Aorta (tissue), 5 donors: ENCODE results near the gene TNRC6C. TPM values are rescaled to one million over a fixed set of nuclear protein-coding genes. Genes with fewer than 3 reads are reported as not detected.
A peak's percentile ranks its signal among the peaks of the same experiment; 100 is the strongest.

Experiments
- ATAC-seq: fragments of 200-7000 bp; cut with Tn5 transposase; one replicate; pipeline ENCODE4 v1.9.1; 2022; ENCODE audit warnings: moderate library complexity; ENCODE audit not compliant: low FRiP score
- DNase-seq, 2 donors: peaks; one replicate each; pipeline ENCODE4 v3.0.0-alpha.2; 2020
- H3K27ac ChIP-seq, 2 donors: one replicate each; pipeline ENCODE4 v1.5.1; 2013; ENCODE audit warnings: low read length in 2 of 2, mild to moderate bottlenecking in 2 of 2, moderate library complexity in 2 of 2, control low read depth in 1 of 2, inconsistent platforms in 1 of 2, low read depth in 1 of 2
- H3K27me3 ChIP-seq, 2 donors: one replicate each; pipeline ENCODE4 v1.6.1; 2013; ENCODE audit warnings: control low read depth in 1 of 2, low read length in 1 of 2, mild to moderate bottlenecking in 1 of 2, moderate library complexity in 1 of 2; ENCODE audit not compliant: insufficient read depth in 2 of 2, control insufficient read depth in 1 of 2
- H3K36me3 ChIP-seq, 2 donors: one replicate each; pipeline ENCODE4 v1.6.1; 2013; ENCODE audit warnings: control low read depth in 1 of 2, low read length in 1 of 2, mild to moderate bottlenecking in 1 of 2; ENCODE audit not compliant: insufficient read depth in 2 of 2, control insufficient read depth in 1 of 2
- H3K4me1 ChIP-seq, 2 donors: one replicate each; pipeline ENCODE4 v1.6.1; 2013; ENCODE audit warnings: low read length in 2 of 2, control low read depth in 1 of 2, mild to moderate bottlenecking in 1 of 2, moderate library complexity in 1 of 2; ENCODE audit not compliant: insufficient read depth in 2 of 2, control insufficient read depth in 1 of 2
- H3K4me3 ChIP-seq, 2 donors: one replicate each; pipeline ENCODE4 v1.5.1; 2013; ENCODE audit warnings: low read length in 2 of 2, control low read depth in 1 of 2, mild to moderate bottlenecking in 1 of 2
- H3K9me3 ChIP-seq: one replicate; pipeline ENCODE4 v1.6.1; 2013; ENCODE audit warnings: mild to moderate bottlenecking, low read length; ENCODE audit not compliant: control insufficient read depth
- WGBS, 2 donors: extraction: QIAGEN DNeasy Blood & Tissue Kit; methylation state at CpG; one replicate each; pipeline ENCODE4 v1.1.7; 2013; 5-methylcytosine and 5-hydroxymethylcytosine counted together
- intact Hi-C, 2 donors: fragments of 100-400 bp; cut with DNase I; formaldehyde crosslinking; loops; one replicate each; pipeline versions ENCODE4 v1.14.2 to v1.15.0; 2022
- polyA plus RNA-seq, 2 donors: library from polyadenylated mRNA; stranded (reverse); fragments of 200-250 nt; gene quantifications; one replicate each; pipeline ENCODE4 v1.2.3, GENCODE V29; 2013
- total RNA-seq, 2 donors: library from RNA; stranded (reverse); fragmentation: NEBNext Ultra II Directional; extraction: Animal tissue kit (Norgen Biotek cat#: 25700); gene quantifications; one replicate each; pipeline ENCODE4 v1.2.1, GENCODE V29; 2021
- donor health status: healthy with polysubstance abuse.
- donor health status: Bipolar disorder and iron deficiency.
- donor health status: DM: no; HTN: no; CAD: no.
- donor health status: DM: no; HTN: no; CAD: no.
- donor health status: DM: yes; HTN: yes; CAD: no.

The TNRC6C gene
- total and polyA plus RNA-seq, 4 donors: 3.3 to 62.2 (median 28.6) TPM

- Histone ChIP-seq H3K27me3 (no peaks in the 10 kb centered on the region), H3K4me3 (no peak overlapping the region), H3K4me1 (no peaks in the 10 kb centered on the region), H3K9me3 (no peaks in the 10 kb centered on the region), H3K36me3 (no peaks in the 10 kb centered on the region), H3K27ac (no peak overlapping the region)
- 94 to 97% methylated on average over 21 of the region's 21 CpGs for WGBS, 2 donors
- ATAC-seq (no peak), DNase-seq (no peak)
- intact Hi-C loops: no loop called here
These were observed 185.0 kb downstream of the TNRC6C start for GRCh38 chr17:78143214-78144146.

- no peak overlapping the region for H3K4me3 ChIP-seq
- no peaks in the 10 kb centered on the region for H3K9me3 ChIP-seq
- WGBS, 2 donors: 56 to 58% methylated on average over 11 of the region's 11 CpGs
- no peak overlapping the region for H3K27ac ChIP-seq
- H3K27me3 ChIP-seq: no peaks in the 10 kb centered on the region
- no peaks in the 10 kb centered on the region for H3K4me1 ChIP-seq
- intact Hi-C loops: no loop called here
- DNase-seq (peak; percentile 92), ATAC-seq (peak; percentile 77)
- no peaks in the 10 kb centered on the region for H3K36me3 ChIP-seq
These were observed 185.7 kb downstream of the TNRC6C start for GRCh38 chr17:78144147-78144719.

GRCh38 chr17:78144736-78145641 is 186.5 kb downstream of the TNRC6C start:
- no peak overlapping the region for H3K27ac ChIP-seq
- no peak overlapping the region for H3K4me3 ChIP-seq
- WGBS, 2 donors: 60 to 65% methylated on average over 18 of the region's 18 CpGs
- H3K36me3 ChIP-seq: no peaks in the 10 kb centered on the region
- ATAC-seq (peak; percentile 30), DNase-seq (peak in 1 of 2 donors; percentile 53)
- no peaks in the 10 kb centered on the region for H3K4me1 ChIP-seq
- H3K27me3 ChIP-seq: no peaks in the 10 kb centered on the region
- intact Hi-C loops: no loop called here
- H3K9me3 ChIP-seq: no peaks in the 10 kb centered on the region

- H3K4me1 ChIP-seq: no peaks in the 10 kb centered on the region
- no peak for DNase-seq
- intact Hi-C loops: no loop called here
- H3K27me3 ChIP-seq: no peaks in the 10 kb centered on the region
- no peak overlapping the region for H3K27ac ChIP-seq
- WGBS, 2 donors: 95 to 98% methylated on average over 7 of the region's 7 CpGs
- ATAC-seq: no peak
- no peaks in the 10 kb centered on the region for H3K9me3 ChIP-seq
- no peaks in the 10 kb centered on the region for H3K36me3 ChIP-seq
- no peak overlapping the region for H3K4me3 ChIP-seq
These were observed 188.0 kb downstream of the TNRC6C start for GRCh38 chr17:78146471-78146869.

- WGBS, 2 donors: 90 to 92% methylated on average over 5 to 6 of the region's 6 CpGs
- H3K27ac ChIP-seq: no peak overlapping the region
- DNase-seq (no peak), ATAC-seq (no peak)
- H3K4me1 ChIP-seq: no peaks in the 10 kb centered on the region
- no peak overlapping the region for H3K4me3 ChIP-seq
- intact Hi-C loops: no loop called here
- H3K9me3 ChIP-seq: no peaks in the 10 kb centered on the region
- no peaks in the 10 kb centered on the region for H3K36me3 ChIP-seq
- no peaks in the 10 kb centered on the region for H3K27me3 ChIP-seq
These were observed 188.4 kb downstream of the TNRC6C start for GRCh38 chr17:78146881-78147280.

GRCh38 chr17:78147315-78147998 is 189.0 kb downstream of the TNRC6C start:
- 84 to 86% methylated on average over 8 of the region's 8 CpGs for WGBS, 2 donors
- ATAC-seq (no peak), DNase-seq (no peak)
- H3K27ac ChIP-seq: no peak overlapping the region
- H3K4me3 ChIP-seq: no peak overlapping the region
- no peaks in the 10 kb centered on the region for H3K9me3 ChIP-seq
- no peaks in the 10 kb centered on the region for H3K27me3 ChIP-seq
- intact Hi-C loops: no loop called here
- H3K4me1 ChIP-seq: no peaks in the 10 kb centered on the region
- H3K36me3 ChIP-seq: no peaks in the 10 kb centered on the region

GRCh38 chr17:78148286-78149016 is 189.9 kb downstream of the TNRC6C start:
- H3K9me3 ChIP-seq: no peaks in the 10 kb centered on the region
- WGBS, 2 donors: 83 to 88% methylated on average over 14 of the region's 14 CpGs
- no peak for ATAC-seq

More at GRCh38 chr17:78148286-78149016, 189.9 kb downstream of the TNRC6C start:
- intact Hi-C loops: no loop called here
- H3K4me3 ChIP-seq: no peak overlapping the region
- H3K27ac ChIP-seq: no peak overlapping the region
- no peaks in the 10 kb centered on the region for H3K4me1 ChIP-seq
- no peak for DNase-seq
- no peaks in the 10 kb centered on the region for H3K27me3 ChIP-seq
- H3K36me3 ChIP-seq: no peaks in the 10 kb centered on the region
